COR-L47 (cell line): ENCODE data around the gene CHCHD6.

Source experiments
- DNase-seq: peaks from one replicate; lab custom pipeline; 2025; lab: John Stamatoyannopoulos, UW

Gene CHCHD6

GRCh38 chr3:126924458-126924857 is 220.4 kb downstream of the CHCHD6 start:
- DNase-seq: no peak

GRCh38 chr3:126925411-126926171 is 221.6 kb downstream of the CHCHD6 start:
- no peak for DNase-seq

GRCh38 chr3:126926684-126927400 is 222.8 kb downstream of the CHCHD6 start:
- no peak for DNase-seq

- DNase-seq: no peak
Measured at GRCh38 chr3:126927401-126927750, 223.3 kb downstream of the CHCHD6 start.

GRCh38 chr3:126927846-126928245 is 223.8 kb downstream of the CHCHD6 start:
- DNase-seq: no peak

- DNase-seq: no peak
Measured at GRCh38 chr3:126928921-126929474, 225.0 kb downstream of the CHCHD6 start.

- no peak for DNase-seq
Measured at GRCh38 chr3:126930936-126931600, 227.0 kb downstream of the CHCHD6 start.

GRCh38 chr3:126931806-126932187 is 227.8 kb downstream of the CHCHD6 start:
- DNase-seq: no peak

GRCh38 chr3:126932188-126932931 is 228.3 kb downstream of the CHCHD6 start:
- no peak for DNase-seq

- DNase-seq: peak; percentile 72
Measured at GRCh38 chr3:126934031-126934531, 230.0 kb downstream of the CHCHD6 start.

GRCh38 chr3:126934991-126935390 is 231.0 kb downstream of the CHCHD6 start:
- DNase-seq: no peak

- DNase-seq: no peak
Measured at GRCh38 chr3:126935756-126936509, 231.9 kb downstream of the CHCHD6 start.

- DNase-seq: no peak
Measured at GRCh38 chr3:126936853-126937425, 232.9 kb downstream of the CHCHD6 start.

GRCh38 chr3:126937533-126937932 is 233.5 kb downstream of the CHCHD6 start:
- no peak for DNase-seq

- DNase-seq: peak; percentile 42
Measured at GRCh38 chr3:126937973-126938372, 233.9 kb downstream of the CHCHD6 start.

GRCh38 chr3:126938520-126939337 is 234.7 kb downstream of the CHCHD6 start:
- DNase-seq: no peak

GRCh38 chr3:126939338-126939718 is 235.3 kb downstream of the CHCHD6 start:
- DNase-seq: no peak

- DNase-seq: no peak
Measured at GRCh38 chr3:126939733-126940132, 235.7 kb downstream of the CHCHD6 start.

- no peak for DNase-seq
Measured at GRCh38 chr3:126941721-126942270, 237.8 kb downstream of the CHCHD6 start.
